ENCODE data around the gene KBTBD8. TPM values are rescaled to one million over a fixed set of nuclear protein-coding genes. Genes with fewer than 3 reads are reported as not detected.

The KBTBD8 gene, protein sequence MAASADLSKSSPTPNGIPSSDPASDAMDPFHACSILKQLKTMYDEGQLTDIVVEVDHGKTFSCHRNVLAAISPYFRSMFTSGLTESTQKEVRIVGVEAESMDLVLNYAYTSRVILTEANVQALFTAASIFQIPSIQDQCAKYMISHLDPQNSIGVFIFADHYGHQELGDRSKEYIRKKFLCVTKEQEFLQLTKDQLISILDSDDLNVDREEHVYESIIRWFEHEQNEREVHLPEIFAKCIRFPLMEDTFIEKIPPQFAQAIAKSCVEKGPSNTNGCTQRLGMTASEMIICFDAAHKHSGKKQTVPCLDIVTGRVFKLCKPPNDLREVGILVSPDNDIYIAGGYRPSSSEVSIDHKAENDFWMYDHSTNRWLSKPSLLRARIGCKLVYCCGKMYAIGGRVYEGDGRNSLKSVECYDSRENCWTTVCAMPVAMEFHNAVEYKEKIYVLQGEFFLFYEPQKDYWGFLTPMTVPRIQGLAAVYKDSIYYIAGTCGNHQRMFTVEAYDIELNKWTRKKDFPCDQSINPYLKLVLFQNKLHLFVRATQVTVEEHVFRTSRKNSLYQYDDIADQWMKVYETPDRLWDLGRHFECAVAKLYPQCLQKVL
- total RNA-seq (2021; fragmentation: NEBNext Ultra II Directional; extraction: Animal tissue kit (Norgen Biotek cat#: 25700)) (23.9 and 26.0 TPM in 2 replicates), polyA plus RNA-seq (2011; rRNA removed) (1.2 and 3.2 TPM in 2 replicates), polyA minus RNA-seq (2011; rRNA and poly(A)+ RNA removed) (23.4 and 24.2 TPM in 2 replicates)
- polyA plus RNA-seq (2011; cell fraction: cytosol; rRNA removed), result 5.0 TPM
- polyA plus RNA-seq (2011; cell fraction: nucleus; rRNA removed), result 3.0 TPM
- polyA plus RNA-seq (2012, experiment 1 of 2), result 5.2 to 9.6 TPM (median 6.9 TPM) in 4 replicates
- polyA plus RNA-seq (2012, experiment 2 of 2), result 0.62 TPM
- 8.5 TPM for polyA plus RNA-seq (2013, experiment 1 of 2)
- 8.2 TPM for polyA plus RNA-seq (2013, experiment 2 of 2)
- polyA minus RNA-seq (2011; cell fraction: cytosol; rRNA and poly(A)+ RNA removed), result 9.7 TPM
- 16.0 TPM for polyA minus RNA-seq (2011; cell fraction: nucleus; rRNA and poly(A)+ RNA removed)
- long read RNA-seq, experiment 1, full-length matches to known transcripts, result 3 of 13 reads
- long read RNA-seq, experiment 1, partial matches to known transcripts, result 3 of 13 reads
- long read RNA-seq, experiment 1, other reads (novel, unspliced or antisense), result 7 of 13 reads
- long read RNA-seq, experiment 2, full-length matches to known transcripts, result 3 of 5 reads
- long read RNA-seq, experiment 2, partial matches to known transcripts, result 0 of 5 reads
- long read RNA-seq, experiment 2, other reads (novel, unspliced or antisense), result 2 of 5 reads

- Histone ChIP-seq H2BK120ac (replicated peaks; ENCODE audit: low read depth, low read length) (no peak within 1 kb of the TSS), H4K8ac (ENCODE audit: extremely low read depth, insufficient read depth, low read length) (no peak within 1 kb of the TSS), H2BK15ac (ENCODE audit: low read length) (no peak within 1 kb of the TSS), H4K5ac (ENCODE audit: insufficient read length, low read depth, low read length) (peak within 1 kb of the TSS; percentile 53), H2BK12ac (ENCODE audit: low read depth, low read length) (no peak within 1 kb of the TSS), H3K27me3 (replicated peaks in 1 of 4; ENCODE audit: control insufficient read depth in 3 of 4, extremely low read depth in 1 of 4, insufficient read depth in 3 of 4, low read length in 3 of 4) (peaks cover 0 to 3% (median 0%) of the 10 kb centered on the region in 4 experiments; a peak in 2 of 7 replicates), H3K14ac (ENCODE audit: insufficient read length) (no peak within 1 kb of the TSS), H3K27ac (ENCODE audit: low read depth, low read length) (no peak within 1 kb of the TSS), H3K4me1 (replicated peaks in 1 of 4; ENCODE audit: control insufficient read depth in 3 of 4, insufficient read depth in 4 of 4, low read length in 3 of 4) (no peaks in the 10 kb centered on the region; a peak in 2 of 7 replicates), H2AFZ (ENCODE audit: low read length) (peak within 1 kb of the TSS; percentile 8; the same call in 1 of the 2 replicates), H3K9ac (replicated peaks in 1 of 4; ENCODE audit: extremely low read depth in 1 of 4, low read depth in 3 of 4, low read length in 3 of 4) (peak within 1 kb of the TSS in 3 of 4 experiments; percentile 26 to 62 (median 58); a peak in 5 of 7 replicates), H3K9me3 (ENCODE audit: insufficient read depth in 2 of 2, low read depth in 1 of 2, low read length in 1 of 2) (no peaks in the 10 kb centered on the region), H2AK5ac (ENCODE audit: low read depth, low read length) (peak within 1 kb of the TSS; percentile 78; the same call in 1 of the 2 replicates), H3K36me3 (ENCODE audit: control insufficient read depth in 2 of 4, insufficient read depth in 4 of 4, low read length in 3 of 4) (peaks cover 0 to 5% (median 0%) of the 10 kb centered on the region in 4 experiments; a peak in 2 of 8 replicates), H3K18ac (ENCODE audit: extremely low read depth, low read length) (peak within 1 kb of the TSS; percentile 51; the same call in 1 of the 2 replicates), H3K4ac (replicated peaks; ENCODE audit: insufficient read length, low read depth, low read length) (no peak within 1 kb of the TSS), H3K56ac (replicated peaks; ENCODE audit: insufficient read length, low read depth, low read length) (no peak within 1 kb of the TSS), H3K4me2 (ENCODE audit: insufficient read depth in 1 of 2, low read depth in 2 of 2, low read length in 2 of 2) (peak within 1 kb of the TSS; percentile 72 to 99), H3K23ac (ENCODE audit: insufficient read length) (no peak within 1 kb of the TSS), H3K4me3 (ENCODE audit: extremely low read depth in 1 of 4, insufficient read depth in 2 of 4, low read depth in 3 of 4, low read length in 4 of 4) (peak within 1 kb of the TSS; percentile 74 to 88 (median 82)), H4K20me1 (replicated peaks in 1 of 2; ENCODE audit: control insufficient read depth in 1 of 2, insufficient read depth in 2 of 2, low read length in 2 of 2) (peaks cover 0 to 3% of the 10 kb centered on the region in 2 experiments), H2BK20ac (ENCODE audit: low read length) (no peak within 1 kb of the TSS), H2BK5ac (ENCODE audit: low read depth, low read length) (peak within 1 kb of the TSS; percentile 29; the same call in 1 of the 2 replicates), H3K79me2 (ENCODE audit: control insufficient read depth in 1 of 2, insufficient read depth in 2 of 2, low read length in 2 of 2) (peaks cover 0 to 17% of the 10 kb centered on the region in 2 experiments; a peak in 2 of 4 replicates), H4K91ac (replicated peaks; ENCODE audit: insufficient read length, low read length) (no peak within 1 kb of the TSS), H3K23me2 (ENCODE audit: low read depth, low read length) (peaks cover 5% of the 10 kb centered on the region), H3K79me1 (ENCODE audit: low read depth, low read length) (peaks cover 3% of the 10 kb centered on the region; the same call in 1 of the 2 replicates)
- FAIRE-seq (peak; percentile 91), DNase-seq (ENCODE audit: low read depth in 1 of 2, low spot score in 2 of 2) (peak; percentile 92 to 97)
- ChIA-PET POLR2A (ENCODE audit: partially characterized antibody) (interaction anchor here (1.2 to 2.2 kb wide), 2 partner anchors 10 to 16 kb away, joined by 4 to 18 read pairs; no protein-coding TSS in a partner anchor), CTCF (ENCODE audit: partially characterized antibody) (interaction anchor here (0.6 to 4.0 kb wide), 6 partner anchors 8 to 767 kb away, joined by 3 to 15 read pairs (median 4); no protein-coding TSS in a partner anchor)
- 2% methylated on average over 43 of the region's 75 CpGs; no CpG with 5 or more reads in 1 of the 2 experiments for WGBS, 2 experiments (ENCODE audit: extremely low coverage in 1 of 2, insufficient coverage in 1 of 2, insufficient read length in 1 of 2, insufficient replicate concordance in 2 of 2, low coverage in 1 of 2, low lambda C conversion rate in 2 of 2, missing lambda C conversion rate in 1 of 2)
- TF ChIP-seq CTBP2 (IDR thresholded peaks at IDR 0.05; ENCODE audit: borderline replicate concordance, insufficient read depth, insufficient read length, low read length), result no peak
Observed at GRCh38 chr3:66998113-66998903, at the start of gene KBTBD8. TSS of gene KBTBD8 (plus strand) at chr3:66998307. CDS start at chr3:66998356, 49 bp downstream.
